Esophagus squamous epithelium (tissue), 5 donors: ENCODE data around the gene SORL1. TPM values are rescaled to one million over a fixed set of nuclear protein-coding genes. Genes with fewer than 3 reads are reported as not detected.

Source experiments
- DNase-seq: peaks from one replicate; lab custom pipeline; 2025; lab: John Stamatoyannopoulos, UW
- H3K27ac ChIP-seq, 4 donors: fragments of 200-600 bp; sonication (generic); one replicate each; pipeline ENCODE4 v1.5.1; 2016 to 2019; ENCODE audit warnings: mild to moderate bottlenecking in 1 of 4
- H3K27me3 ChIP-seq, 4 donors: fragments of 200-600 bp; sonication (generic); 1 replicate in 3 of 4; 2 replicates in 1 of 4; pipeline versions ENCODE4 v1.5.1 to v1.6.0; 2017 to 2021; ENCODE audit warnings: antibody characterized with exemption in 1 of 4
- H3K36me3 ChIP-seq, 3 donors: fragments of 200-600 bp; sonication (generic); one replicate each; pipeline ENCODE4 v1.5.1; 2016 to 2019
- H3K4me1 ChIP-seq, 3 donors: fragments of 200-600 bp; sonication (generic); one replicate each; pipeline ENCODE4 v1.5.1; 2017 to 2019
- H3K4me3 ChIP-seq, 4 donors: fragments of 200-600 bp; sonication (generic); 1 replicate in 3 of 4; 2 replicates in 1 of 4; pipeline ENCODE4 v1.5.1; 2016 to 2019; ENCODE audit warnings: mild to moderate bottlenecking in 2 of 4, moderate library complexity in 1 of 4
- H3K9me3 ChIP-seq, 3 donors: fragments of 200-600 bp; sonication (generic); one replicate each; pipeline ENCODE4 v1.5.1; 2016 to 2019
- CTCF ChIP-seq, 6 experiments: fragments of 450-650 bp in 4 of 6; fragments of 200-600 bp in 2 of 6; sonication (generic) in 2 of 6; IDR thresholded peaks; one replicate each; pipeline ENCODE4 v1.5.1; 2016 to 2019; ENCODE audit warnings: antibody characterized with exemption in 6 of 6, mild to moderate bottlenecking in 4 of 6, moderate library complexity in 4 of 6
- POLR2A ChIP-seq, 4 donors: fragments of 450-650 bp; IDR thresholded peaks; one replicate each; pipeline ENCODE4 v1.6.1; 2017; ENCODE audit warnings: antibody characterized with exemption in 4 of 4, mild to moderate bottlenecking in 4 of 4, moderate library complexity in 3 of 4
- WGBS, 2 donors: methylation state at CpG; one replicate each; pipeline ENCODE4 v1.1.5; 2018; 5-methylcytosine and 5-hydroxymethylcytosine counted together
- intact Hi-C: fragments of 100-400 bp; cut with DNase I; formaldehyde crosslinking; loops from one replicate; pipeline ENCODE4 v1.15.0; 2022
- total RNA-seq, 4 donors: library from RNA; depleted of rRNA; stranded (reverse); fragments of >200 nt; gene quantifications; one replicate each; pipeline ENCODE4 v1.1.0, GENCODE V29; 2016
- donor health status: DM: yes; HTN: yes; CAD: no.

The SORL1 gene
- total RNA-seq, 4 donors from 2014 or later: 6.8 to 19.9 (median 16.3) TPM

GRCh38 chr11:121463689-121464335 lies 11.7 kb downstream of the SORL1 start:
- 50 to 55% methylated on average over 6 of the region's 6 CpGs for WGBS, 2 donors
- Histone ChIP-seq H3K27me3 (peaks cover 0 to 3% (median 0%) of the 10 kb centered on the region in 4 donors), H3K36me3 (no peaks in the 10 kb centered on the region), H3K9me3 (no peaks in the 10 kb centered on the region), H3K27ac (peak overlapping the region in 2 of 4 donors; percentile 84 to 88), H3K4me1 (peaks cover 41 to 53% (median 45%) of the 10 kb centered on the region in 3 donors), H3K4me3 (no peak overlapping the region)
- TF ChIP-seq CTCF (IDR thresholded peaks at IDR 0.05) (no peak), POLR2A (IDR thresholded peaks at IDR 0.05) (no peak)
- no peak for DNase-seq
- intact Hi-C loops: no loop called here

GRCh38 chr11:121464352-121464946 lies 12.3 kb downstream of the SORL1 start:
- no peaks in the 10 kb centered on the region for H3K9me3 ChIP-seq
- H3K4me1 ChIP-seq: peaks cover 41 to 60% (median 46%) of the 10 kb centered on the region in 3 donors
- no peak overlapping the region for H3K4me3 ChIP-seq
- intact Hi-C loops: no loop called here
- TF ChIP-seq CTCF (IDR thresholded peaks at IDR 0.05) (no peak), POLR2A (IDR thresholded peaks at IDR 0.05) (no peak)
- H3K27ac ChIP-seq: peak overlapping the region in 2 of 4 donors; percentile 84 to 88
- peaks cover 0 to 3% (median 0%) of the 10 kb centered on the region in 4 donors for H3K27me3 ChIP-seq
- 7 to 21% methylated on average over 11 of the region's 11 CpGs for WGBS, 2 donors
- DNase-seq: no peak
- H3K36me3 ChIP-seq: no peaks in the 10 kb centered on the region

GRCh38 chr11:121465709-121466062 lies 13.6 kb downstream of the SORL1 start:
- intact Hi-C loops: no loop called here
- Histone ChIP-seq H3K9me3 (no peaks in the 10 kb centered on the region), H3K4me3 (no peak overlapping the region), H3K36me3 (peaks cover 0 to 8% (median 0%) of the 10 kb centered on the region in 3 donors), H3K27ac (peak overlapping the region; percentile 68 to 88 (median 79)), H3K4me1 (peaks cover 41 to 60% (median 46%) of the 10 kb centered on the region in 3 donors), H3K27me3 (peaks cover 0 to 3% (median 0%) of the 10 kb centered on the region in 4 donors)
- no peak for TF ChIP-seq POLR2A (IDR thresholded peaks at IDR 0.05)
- peak in 1 of 6 experiments; percentile 7 for TF ChIP-seq CTCF (IDR thresholded peaks at IDR 0.05)
- DNase-seq: no peak
- 29 to 31% methylated on average over 5 of the region's 8 CpGs for WGBS, 2 donors

- H3K27me3 ChIP-seq: peaks cover 0 to 3% (median 0%) of the 10 kb centered on the region in 4 donors
- WGBS, 2 donors: 9 to 11% methylated on average over 8 of the region's 8 CpGs
- no peaks in the 10 kb centered on the region for H3K9me3 ChIP-seq
- intact Hi-C loops: no loop called here
- no peak for DNase-seq
- peaks cover 0 to 14% (median 0%) of the 10 kb centered on the region in 3 donors for H3K36me3 ChIP-seq
- TF ChIP-seq CTCF (IDR thresholded peaks at IDR 0.05) (no peak), POLR2A (IDR thresholded peaks at IDR 0.05) (no peak)
- H3K4me3 ChIP-seq: no peak overlapping the region
- peak overlapping the region; percentile 68 to 88 (median 79) for H3K27ac ChIP-seq
- H3K4me1 ChIP-seq: peaks cover 41 to 60% (median 47%) of the 10 kb centered on the region in 3 donors
Measured at GRCh38 chr11:121466063-121466794, 14.1 kb downstream of the SORL1 start.
